HEK293 (cell line): ENCODE results near the gene HTT-AS.

Experiments used
- KLF1 ChIP-seq: fragments of 450-650 bp; formaldehyde crosslinking; IDR thresholded peaks from 2 replicates; pipeline ENCODE4 v1.5.1; 2016; ENCODE audit warnings: missing biosample characterization, missing genetic modification characterization
- KLF10 ChIP-seq: fragments of 450-650 bp; IDR thresholded peaks from 2 replicates; pipeline ENCODE4 v1.5.1; 2018; ENCODE audit warnings: missing biosample characterization, mild to moderate bottlenecking, missing genetic modification characterization
- KLF17 ChIP-seq: fragments of 450-650 bp; formaldehyde crosslinking; IDR thresholded peaks from 2 replicates; pipeline ENCODE4 v1.5.1; 2016; ENCODE audit warnings: missing biosample characterization, missing genetic modification characterization
- PRDM6 ChIP-seq: fragments of 450-650 bp; formaldehyde crosslinking; IDR thresholded peaks from 2 replicates; pipeline ENCODE4 v1.5.1; 2017; ENCODE audit warnings: missing biosample characterization, missing genetic modification characterization
- ZBTB10 ChIP-seq: fragments of 450-650 bp; formaldehyde crosslinking; IDR thresholded peaks from 2 replicates; pipeline ENCODE4 v1.5.1; 2016; ENCODE audit warnings: missing biosample characterization, missing genetic modification characterization
- ZBTB17 ChIP-seq: fragments of 450-650 bp; formaldehyde crosslinking; IDR thresholded peaks from 2 replicates; pipeline ENCODE4 v1.5.1; 2016; ENCODE audit warnings: missing biosample characterization, missing genetic modification characterization
- ZBTB6 ChIP-seq: fragments of 450-650 bp; formaldehyde crosslinking; IDR thresholded peaks from 2 replicates; pipeline ENCODE4 v1.5.1; 2017; ENCODE audit warnings: missing biosample characterization, missing genetic modification characterization
- ZNF121 ChIP-seq: fragments of 450-650 bp; formaldehyde crosslinking; IDR thresholded peaks from 2 replicates; pipeline ENCODE4 v1.5.1; 2016; ENCODE audit warnings: missing biosample characterization, missing genetic modification characterization
- ZNF157 ChIP-seq: fragments of 450-650 bp; formaldehyde crosslinking; IDR thresholded peaks from 2 replicates; pipeline ENCODE4 v1.5.1; 2016; ENCODE audit warnings: missing biosample characterization, missing genetic modification characterization
- ZNF169 ChIP-seq: fragments of 450-650 bp; formaldehyde crosslinking; IDR thresholded peaks from 2 replicates; pipeline ENCODE4 v1.5.1; 2016; ENCODE audit warnings: missing biosample characterization, missing genetic modification characterization
- ZNF223 ChIP-seq: fragments of 450-650 bp; formaldehyde crosslinking; IDR thresholded peaks from 2 replicates; pipeline ENCODE4 v1.5.1; 2016; ENCODE audit warnings: missing biosample characterization, missing genetic modification characterization
- ZNF266 ChIP-seq: fragments of 450-650 bp; formaldehyde crosslinking; IDR thresholded peaks from 2 replicates; pipeline ENCODE4 v1.5.1; 2016; ENCODE audit warnings: missing biosample characterization, missing genetic modification characterization, low read depth
- ZNF274 ChIP-seq, 2 experiments: fragments of 200-500 bp in 1 of 2; fragments of 450-650 bp in 1 of 2; sonication (Bioruptor generic) in 1 of 2; formaldehyde crosslinking in 1 of 2; IDR thresholded peaks; 2 replicates each; pipeline versions ENCODE4 v1.5.1 to v1.6.1; 2014 to 2016; ENCODE audit warnings: borderline replicate concordance in 1 of 2, inconsistent platforms in 1 of 2, low read length in 1 of 2, missing biosample characterization in 1 of 2, missing genetic modification characterization in 1 of 2
- ZNF324 ChIP-seq: fragments of 450-650 bp; formaldehyde crosslinking; IDR thresholded peaks from 2 replicates; pipeline ENCODE4 v1.5.1; 2016; ENCODE audit warnings: missing biosample characterization, missing genetic modification characterization
- ZNF341 ChIP-seq: fragments of 450-650 bp; formaldehyde crosslinking; IDR thresholded peaks from 2 replicates; pipeline ENCODE4; 2016; ENCODE audit warnings: low read depth, missing biosample characterization, missing genetic modification characterization
- ZNF529 ChIP-seq: fragments of 450-650 bp; formaldehyde crosslinking; IDR thresholded peaks from 2 replicates; pipeline ENCODE4 v1.5.1; 2017; ENCODE audit warnings: missing genetic modification characterization, missing biosample characterization; ENCODE audit not compliant: insufficient replicate concordance
- ZNF549 ChIP-seq: fragments of 450-650 bp; IDR thresholded peaks from 2 replicates; pipeline ENCODE4 v1.5.1; 2018; ENCODE audit warnings: missing biosample characterization, missing genetic modification characterization, mild to moderate bottlenecking, inconsistent platforms, moderate library complexity
- ZNF558 ChIP-seq: fragments of 450-650 bp; formaldehyde crosslinking; IDR thresholded peaks from 2 replicates; pipeline ENCODE4 v1.5.1; 2016; ENCODE audit warnings: missing biosample characterization, missing genetic modification characterization
- ZNF580 ChIP-seq: fragments of 450-650 bp; formaldehyde crosslinking; IDR thresholded peaks from 2 replicates; pipeline ENCODE4 v1.5.1; 2016; ENCODE audit warnings: missing biosample characterization, missing genetic modification characterization
- ZNF600 ChIP-seq: fragments of 450-650 bp; formaldehyde crosslinking; IDR thresholded peaks from 2 replicates; pipeline ENCODE4 v1.5.1; 2016; ENCODE audit warnings: missing biosample characterization, missing genetic modification characterization
- ZNF664 ChIP-seq: fragments of 450-650 bp; formaldehyde crosslinking; IDR thresholded peaks from 2 replicates; pipeline ENCODE4 v1.5.1; 2016; ENCODE audit warnings: missing biosample characterization, missing genetic modification characterization
- ZSCAN18 ChIP-seq: fragments of 450-650 bp; formaldehyde crosslinking; IDR thresholded peaks from 2 replicates; pipeline ENCODE4 v1.5.1; 2016; ENCODE audit warnings: missing biosample characterization, missing genetic modification characterization

The HTT-AS gene

GRCh38 chr4:3074078-3074845, at the start of gene HTT-AS, which contains the start of gene HTT (continued):
- TF ChIP-seq ZNF324 (tag by site-specific recombination) (no peak), ZBTB10 (tag by site-specific recombination) (0 out of 2 replicates have a peak, but pooled peaks have one; percentile 16), ZNF169 (no peak), ZBTB6 (tag by site-specific recombination) (no peak), ZNF664 (no peak), ZBTB17 (no peak), KLF17 (tag by site-specific recombination) (no peak), KLF1 (peak; percentile 65), ZNF558 (tag by site-specific recombination) (no peak), ZNF121 (tag by site-specific recombination) (no peak), ZNF157 (tag by site-specific recombination) (no peak), ZNF274 (IDR thresholded peaks at IDR 0.05; ENCODE audit: low read length) (no peak), ZNF274 (tag by site-specific recombination; IDR thresholded peaks at IDR 0.05; ENCODE audit: borderline replicate concordance) (no peak), ZNF600 (tag by site-specific recombination) (0 out of 2 replicates have a peak, but pooled peaks have one; percentile 54), ZNF529 (tag by site-specific recombination) (no peak), ZNF580 (tag by site-specific recombination) (no peak), ZNF266 (tag by site-specific recombination) (no peak), PRDM6 (tag by site-specific recombination) (no peak), ZSCAN18 (tag by site-specific recombination) (no peak), ZNF223 (no peak), ZNF549 (tag by site-specific recombination) (no peak), KLF10 (peak; percentile 22; the same call in 1 of the 2 replicates), ZNF341 (tag by site-specific recombination) (no peak; the same call in 1 of the 2 replicates)
- TF ChIP-seq, all 188 proteins: peak for 22
